22Rv1 (cell line): Measurements from ENCODE around the gene ASPN.

ENCODE experiments used
- H3K27ac ChIP-seq: fragments of 450-650 bp; 2 replicates; pipeline ENCODE4 v1.5.1; 2017
- CTCF ChIP-seq: fragments of 450-650 bp; IDR thresholded peaks from 2 replicates; pipeline ENCODE4 v1.5.1; 2017; ENCODE audit warnings: mild to moderate bottlenecking
- ZFX ChIP-seq: fragments of 450-650 bp; IDR thresholded peaks from 2 replicates; pipeline ENCODE4 v1.6.1; 2017; ENCODE audit warnings: antibody characterized with exemption, borderline replicate concordance

The ASPN gene

GRCh38 chr9:92482329-92482728 is at the start of gene ASPN:
ASPN (minus strand) TSS chr9:92482506.
- no peak for TF ChIP-seq CTCF
- TF ChIP-seq ZFX, result no peak
- no peak within 1 kb of the TSS for H3K27ac ChIP-seq

- no peak overlapping the region for H3K27ac ChIP-seq
- TF ChIP-seq ZFX (no peak), CTCF (no peak)
Measured at GRCh38 chr9:92530893-92531292, 48.6 kb upstream of the ASPN start.

- TF ChIP-seq CTCF (no peak), ZFX (no peak)
- no peak overlapping the region for H3K27ac ChIP-seq
Measured at GRCh38 chr9:92529124-92529523, 46.8 kb upstream of the ASPN start.

GRCh38 chr9:92528522-92528849 is 46.2 kb upstream of the ASPN start:
- no peak for TF ChIP-seq ZFX
- no peak for TF ChIP-seq CTCF
- H3K27ac ChIP-seq, result no peak overlapping the region

- TF ChIP-seq CTCF (no peak), ZFX (no peak)
Measured at GRCh38 chr9:92527832-92528521, 45.7 kb upstream of the ASPN start.

GRCh38 chr9:92527291-92527828 is 45.1 kb upstream of the ASPN start:
- TF ChIP-seq CTCF (no peak), ZFX (no peak)

More at GRCh38 chr9:92527832-92528521, 45.7 kb upstream of the ASPN start:
- no peak overlapping the region for H3K27ac ChIP-seq

GRCh38 chr9:92525306-92525705 is 43.0 kb upstream of the ASPN start:
- TF ChIP-seq ZFX, result no peak
- TF ChIP-seq CTCF, result no peak
- H3K27ac ChIP-seq, result no peak overlapping the region

More at GRCh38 chr9:92527291-92527828, 45.1 kb upstream of the ASPN start:
- H3K27ac ChIP-seq, result no peak overlapping the region
